HG03280 (cell line): ENCODE measurements around the gene SLC35E2B.
"Not testable (repeated sequence)": the region's sequence is repeated elsewhere in the genome, so short reads cannot be mapped to it uniquely, and the experiment has no call there.

Experiments used
- ATAC-seq: cut with Tn5 transposase; IDR thresholded peaks from one replicate; pipeline ENCODE4 v1.9.1; 2021; ENCODE audit warnings: mild to moderate bottlenecking, moderate library complexity; ENCODE audit not compliant: unreplicated experiment

Gene SLC35E2B

GRCh38 chr1:1647567-1648241 is 44.9 kb downstream of the SLC35E2B start:
- not testable (repeated sequence) for ATAC-seq

- not testable (repeated sequence) for ATAC-seq
Measured at GRCh38 chr1:1646326-1646725, 46.3 kb downstream of the SLC35E2B start.

GRCh38 chr1:1640711-1641461 is 51.7 kb downstream of the SLC35E2B start:
- ATAC-seq: not testable (repeated sequence)

GRCh38 chr1:1640081-1640480 is 52.5 kb downstream of the SLC35E2B start:
- not testable (repeated sequence) for ATAC-seq

GRCh38 chr1:1639368-1639767 is 53.2 kb downstream of the SLC35E2B start:
- ATAC-seq: not testable (repeated sequence)

- not testable (repeated sequence) for ATAC-seq
Measured at GRCh38 chr1:1638528-1638927, 54.1 kb downstream of the SLC35E2B start.

GRCh38 chr1:1637479-1637875 is 55.1 kb downstream of the SLC35E2B start:
- ATAC-seq: not testable (repeated sequence)

- not testable (repeated sequence) for ATAC-seq
Measured at GRCh38 chr1:1636621-1637478, 55.7 kb downstream of the SLC35E2B start.

- not testable (repeated sequence) for ATAC-seq
Measured at GRCh38 chr1:1634613-1635012, 58.0 kb downstream of the SLC35E2B start.

GRCh38 chr1:1633409-1633808 is 59.2 kb downstream of the SLC35E2B start:
- ATAC-seq: not testable (repeated sequence)

- no peak for ATAC-seq
Measured at GRCh38 chr1:1631782-1632420, 60.7 kb downstream of the SLC35E2B start, which contains the start of gene MMP23B. Gene MMP23B (plus strand): TSS chr1:1632173. CDS start chr1:1632219, 46 bp downstream.

GRCh38 chr1:1630965-1631781 is 61.4 kb downstream of the SLC35E2B start:
- no peak for ATAC-seq

GRCh38 chr1:1630191-1630964 is 62.2 kb downstream of the SLC35E2B start:
- peak; percentile 68 for ATAC-seq

GRCh38 chr1:1629430-1630190 is 63.0 kb downstream of the SLC35E2B start:
- ATAC-seq: no peak

GRCh38 chr1:1628754-1629429 is 63.7 kb downstream of the SLC35E2B start:
- no peak for ATAC-seq

GRCh38 chr1:1627829-1628753 is 64.5 kb downstream of the SLC35E2B start:
- no peak for ATAC-seq
